Posterior vena cava (tissue), 2 donors: Measurements from ENCODE around the gene SMG6. TPM values are rescaled to one million over a fixed set of nuclear protein-coding genes. Genes with fewer than 3 reads are reported as not detected.

Experiments
- DNase-seq: peaks from one replicate; pipeline ENCODE4 v3.0.0-alpha.2; 2020; ENCODE audit warnings: low spot score
- intact Hi-C, 2 donors: fragments of 100-400 bp; cut with DNase I; formaldehyde crosslinking; loops; one replicate each; pipeline versions ENCODE4 v1.14.1 to v1.14.2; 2022 to 2023
- total RNA-seq, 2 donors: library from RNA; stranded (reverse); fragmentation: NEBNext Ultra II Directional; extraction: Animal tissue kit (Norgen Biotek cat#: 25700); gene quantifications; one replicate each; pipeline ENCODE4 v1.2.1, GENCODE V29; 2021
- donor health status: DM: yes; HTN: yes; CAD: no.
- donor health status: DM: yes; HTN: yes; CAD: no.

SMG6 gene
- total RNA-seq, 2 donors from 2014 or later, result 36.2 to 43.8 TPM

GRCh38 chr17:2105663-2106062 lies 197.9 kb downstream of the SMG6 start:
- DNase-seq, result no peak
- intact Hi-C loops, result no loop called here

- intact Hi-C loops, result no loop called here
- no peak for DNase-seq
These were observed 200.4 kb downstream of the SMG6 start for GRCh38 chr17:2102931-2103809.

GRCh38 chr17:2101448-2102257 lies 201.9 kb downstream of the SMG6 start:
- no peak for DNase-seq
- intact Hi-C loops, result no loop called here

GRCh38 chr17:2095536-2095910 lies 208.1 kb downstream of the SMG6 start:
- no peak for DNase-seq
- intact Hi-C loops, result loop anchor here (10.0 kb wide), 2 partner anchors 69 to 149 kb away; no protein-coding TSS in a partner anchor

- peak; percentile 87 for DNase-seq
- intact Hi-C loops, result loop anchor here (5.0 to 10.0 kb wide), 3 partner anchors 38 to 150 kb away; partner anchors contain the start of gene HIC1 (in 1 of the 2)
These were observed 208.6 kb downstream of the SMG6 start for GRCh38 chr17:2094891-2095535.

GRCh38 chr17:2093349-2093748 lies 210.2 kb downstream of the SMG6 start:
- intact Hi-C loops, result loop anchor here (5.0 to 10.0 kb wide), 3 partner anchors 36 to 151 kb away; partner anchors contain the start of gene HIC1 (in 1 of the 2)
- no peak for DNase-seq

GRCh38 chr17:2092253-2092652 lies 211.3 kb downstream of the SMG6 start:
- no peak for DNase-seq
- intact Hi-C loops, result loop anchor here (5.0 to 10.0 kb wide), 3 partner anchors 35 to 153 kb away; partner anchors contain the start of gene HIC1 (in 1 of the 2)

GRCh38 chr17:2090804-2091534 lies 212.6 kb downstream of the SMG6 start:
- DNase-seq, result no peak
- intact Hi-C loops, result loop anchor here (5.0 to 10.0 kb wide), 3 partner anchors 34 to 154 kb away; partner anchors contain the start of gene HIC1 (in 1 of the 2)

- intact Hi-C loops, result loop anchor here (5.0 to 10.0 kb wide), 3 partner anchors 33 to 155 kb away; partner anchors contain the start of gene HIC1 (in 1 of the 2)
- no peak for DNase-seq
These were observed 213.4 kb downstream of the SMG6 start for GRCh38 chr17:2090210-2090641.

- intact Hi-C loops, result no loop called here
- no peak for DNase-seq
These were observed 214.6 kb downstream of the SMG6 start for GRCh38 chr17:2089021-2089422.

GRCh38 chr17:2087597-2088211 lies 215.9 kb downstream of the SMG6 start:
- intact Hi-C loops, result no loop called here
- peak; percentile 93 for DNase-seq

- intact Hi-C loops, result no loop called here
- no peak for DNase-seq
These were observed 217.3 kb downstream of the SMG6 start for GRCh38 chr17:2086306-2086705.

GRCh38 chr17:2085648-2085949 lies 218.0 kb downstream of the SMG6 start:
- intact Hi-C loops, result no loop called here
- DNase-seq, result no peak

GRCh38 chr17:2084766-2085647 lies 218.6 kb downstream of the SMG6 start:
- intact Hi-C loops, result no loop called here

GRCh38 chr17:2084036-2084765 lies 219.4 kb downstream of the SMG6 start:
- no peak for DNase-seq
- intact Hi-C loops, result no loop called here

More at GRCh38 chr17:2084766-2085647, 218.6 kb downstream of the SMG6 start:
- DNase-seq, result no peak

GRCh38 chr17:2083613-2084035 lies 220.0 kb downstream of the SMG6 start:
- DNase-seq, result no peak
- intact Hi-C loops, result no loop called here
